Tibial nerve (tissue), 4 donors: ENCODE measurements around the gene GNG7.

Source experiments
- EP300 ChIP-seq, 2 donors: sonication (generic); formaldehyde crosslinking; IDR thresholded peaks; one replicate each; pipeline ENCODE4 v1.6.1; 2017; ENCODE audit warnings: antibody characterized with exemption in 2 of 2, mild to moderate bottlenecking in 1 of 2
- POLR2A ChIP-seq, 2 donors: fragments of 450-650 bp; IDR thresholded peaks; one replicate each; pipeline ENCODE4 v1.6.1; 2017; ENCODE audit warnings: antibody characterized with exemption in 2 of 2, mild to moderate bottlenecking in 2 of 2, moderate library complexity in 2 of 2
- TF ChIP-seq, protein P1 (sequence below), 5 experiments: fragments of 200-600 bp in 3 of 5; fragments of 450-650 bp in 2 of 5; sonication (generic) in 3 of 5; IDR thresholded peaks; one replicate each; pipeline ENCODE4 v1.5.1; 2016 to 2019; ENCODE audit warnings: antibody characterized with exemption in 5 of 5, mild to moderate bottlenecking in 3 of 5, moderate library complexity in 2 of 5

DNA sequence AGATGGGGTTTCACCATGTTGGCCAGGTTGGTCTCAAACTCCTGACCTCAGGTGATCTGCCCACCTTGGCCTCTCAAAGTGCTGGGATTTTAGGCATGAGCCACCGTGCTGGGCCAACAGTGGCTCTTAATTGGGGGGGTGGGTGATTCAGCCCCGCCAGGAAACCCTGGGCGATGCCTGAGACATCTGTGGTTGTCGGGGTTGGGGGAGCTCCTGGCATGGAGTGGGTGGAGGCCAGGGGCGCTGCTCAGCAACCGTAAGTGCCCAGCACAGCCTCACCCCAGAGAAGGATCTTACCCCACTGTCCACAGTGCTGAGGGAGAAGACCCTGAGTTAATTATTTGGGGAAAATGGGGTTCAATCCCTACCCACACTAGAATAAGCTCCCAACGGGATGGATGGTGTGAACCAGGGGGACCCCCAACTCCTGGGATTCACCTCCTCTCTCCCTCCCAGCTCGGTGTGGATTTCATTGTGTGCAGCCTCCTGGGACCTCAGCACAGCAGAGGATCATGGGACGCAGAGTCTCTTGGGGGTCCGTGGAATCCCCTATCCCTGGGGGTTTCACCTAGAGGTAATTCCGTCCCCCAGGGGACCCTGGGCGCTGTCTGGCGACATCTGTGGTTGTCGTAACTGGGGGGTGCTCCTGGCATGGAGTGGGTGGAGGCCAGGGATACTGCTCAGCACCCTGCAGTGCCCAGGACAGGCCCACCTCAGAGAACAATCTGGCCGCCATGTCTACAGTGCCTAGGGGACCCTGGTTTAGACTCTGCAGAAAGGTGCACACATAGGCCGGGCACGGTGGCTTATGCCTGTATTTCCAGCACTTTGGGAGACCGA, 157.7 kb downstream of the GNG7 start:
- TF ChIP-seq, protein P1, sequence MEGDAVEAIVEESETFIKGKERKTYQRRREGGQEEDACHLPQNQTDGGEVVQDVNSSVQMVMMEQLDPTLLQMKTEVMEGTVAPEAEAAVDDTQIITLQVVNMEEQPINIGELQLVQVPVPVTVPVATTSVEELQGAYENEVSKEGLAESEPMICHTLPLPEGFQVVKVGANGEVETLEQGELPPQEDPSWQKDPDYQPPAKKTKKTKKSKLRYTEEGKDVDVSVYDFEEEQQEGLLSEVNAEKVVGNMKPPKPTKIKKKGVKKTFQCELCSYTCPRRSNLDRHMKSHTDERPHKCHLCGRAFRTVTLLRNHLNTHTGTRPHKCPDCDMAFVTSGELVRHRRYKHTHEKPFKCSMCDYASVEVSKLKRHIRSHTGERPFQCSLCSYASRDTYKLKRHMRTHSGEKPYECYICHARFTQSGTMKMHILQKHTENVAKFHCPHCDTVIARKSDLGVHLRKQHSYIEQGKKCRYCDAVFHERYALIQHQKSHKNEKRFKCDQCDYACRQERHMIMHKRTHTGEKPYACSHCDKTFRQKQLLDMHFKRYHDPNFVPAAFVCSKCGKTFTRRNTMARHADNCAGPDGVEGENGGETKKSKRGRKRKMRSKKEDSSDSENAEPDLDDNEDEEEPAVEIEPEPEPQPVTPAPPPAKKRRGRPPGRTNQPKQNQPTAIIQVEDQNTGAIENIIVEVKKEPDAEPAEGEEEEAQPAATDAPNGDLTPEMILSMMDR (IDR thresholded peaks at IDR 0.05), result no peak
- TF ChIP-seq EP300 (IDR thresholded peaks at IDR 0.05) (no peak), POLR2A (IDR thresholded peaks at IDR 0.05) (no peak)
